ENCODE data around the gene CFAP97.
"Not testable (repeated sequence)": the region's sequence is repeated elsewhere in the genome, so short reads cannot be mapped to it uniquely, and the experiment has no call there.

CFAP97 gene

DNA sequence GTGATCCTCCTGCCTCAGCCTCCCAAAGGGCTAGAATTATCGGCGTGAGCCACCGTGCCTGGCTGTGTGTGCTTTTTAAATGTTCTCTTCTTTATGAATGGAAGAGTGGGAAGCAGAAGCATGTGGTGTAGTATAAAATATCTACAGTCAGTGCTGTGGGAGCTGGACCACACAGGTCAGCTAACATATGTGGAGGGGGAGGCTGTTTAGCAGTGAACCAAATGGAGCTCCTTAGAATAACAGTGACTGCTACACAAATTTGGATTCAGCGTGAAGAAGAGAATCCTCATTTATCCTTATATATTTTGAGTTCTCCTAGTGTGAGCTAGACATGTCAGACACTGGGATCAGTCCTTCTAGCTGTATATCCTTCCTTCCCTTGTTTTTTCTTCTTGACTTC is 8.8 kb upstream of the CFAP97 start:
- DNase-seq (ENCODE audit: low spot score): no peak
- TF ChIP-seq, protein P1, sequence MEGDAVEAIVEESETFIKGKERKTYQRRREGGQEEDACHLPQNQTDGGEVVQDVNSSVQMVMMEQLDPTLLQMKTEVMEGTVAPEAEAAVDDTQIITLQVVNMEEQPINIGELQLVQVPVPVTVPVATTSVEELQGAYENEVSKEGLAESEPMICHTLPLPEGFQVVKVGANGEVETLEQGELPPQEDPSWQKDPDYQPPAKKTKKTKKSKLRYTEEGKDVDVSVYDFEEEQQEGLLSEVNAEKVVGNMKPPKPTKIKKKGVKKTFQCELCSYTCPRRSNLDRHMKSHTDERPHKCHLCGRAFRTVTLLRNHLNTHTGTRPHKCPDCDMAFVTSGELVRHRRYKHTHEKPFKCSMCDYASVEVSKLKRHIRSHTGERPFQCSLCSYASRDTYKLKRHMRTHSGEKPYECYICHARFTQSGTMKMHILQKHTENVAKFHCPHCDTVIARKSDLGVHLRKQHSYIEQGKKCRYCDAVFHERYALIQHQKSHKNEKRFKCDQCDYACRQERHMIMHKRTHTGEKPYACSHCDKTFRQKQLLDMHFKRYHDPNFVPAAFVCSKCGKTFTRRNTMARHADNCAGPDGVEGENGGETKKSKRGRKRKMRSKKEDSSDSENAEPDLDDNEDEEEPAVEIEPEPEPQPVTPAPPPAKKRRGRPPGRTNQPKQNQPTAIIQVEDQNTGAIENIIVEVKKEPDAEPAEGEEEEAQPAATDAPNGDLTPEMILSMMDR (IDR thresholded peaks at IDR 0.05; ENCODE audit: extremely low read depth, missing control alignments): no peak

DNA sequence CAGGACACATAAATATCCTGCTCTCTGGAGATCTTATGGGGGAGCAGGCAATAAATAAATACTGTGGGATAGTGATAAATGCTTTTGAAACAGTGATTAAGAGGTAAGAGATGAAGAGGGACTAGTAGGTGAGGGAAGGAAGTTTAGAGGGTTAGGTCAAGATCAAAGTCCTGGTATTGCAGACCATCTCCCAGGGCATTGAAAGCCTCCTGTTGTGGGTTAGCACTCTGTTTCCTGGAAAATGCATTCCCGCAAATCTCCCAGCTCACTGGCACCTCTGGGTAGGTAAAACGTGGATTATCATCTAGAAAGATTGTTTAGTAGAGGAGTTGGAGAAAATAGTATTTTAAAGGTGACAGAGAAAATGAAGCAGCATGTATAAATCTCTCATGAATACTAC is 7.8 kb upstream of the CFAP97 start:
- no peak for DNase-seq (ENCODE audit: low spot score)
- TF ChIP-seq, protein P1 (IDR thresholded peaks at IDR 0.05; ENCODE audit: extremely low read depth, missing control alignments): no peak

DNA sequence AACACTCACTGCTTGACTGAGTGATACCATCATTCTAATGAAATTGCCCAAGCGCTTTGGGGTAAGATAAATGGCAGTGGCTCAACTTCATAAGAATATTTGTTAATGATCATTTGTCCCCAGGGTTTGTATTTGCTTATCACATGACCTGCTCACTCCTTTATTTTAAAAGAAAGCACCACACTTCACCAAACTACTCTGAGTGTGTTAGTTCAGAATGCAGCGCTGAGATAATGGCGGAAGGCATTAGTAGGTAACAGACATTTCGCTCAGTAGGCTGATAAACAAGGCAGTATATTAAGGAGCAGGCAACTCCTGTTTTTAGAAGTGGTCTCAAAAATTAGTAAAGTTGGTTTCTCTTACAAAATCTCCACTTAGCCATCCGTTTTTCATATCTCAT is 7.2 kb upstream of the CFAP97 start:
- no peak for DNase-seq (ENCODE audit: low spot score)
- TF ChIP-seq, protein P1 (IDR thresholded peaks at IDR 0.05; ENCODE audit: extremely low read depth, missing control alignments): no peak

DNA sequence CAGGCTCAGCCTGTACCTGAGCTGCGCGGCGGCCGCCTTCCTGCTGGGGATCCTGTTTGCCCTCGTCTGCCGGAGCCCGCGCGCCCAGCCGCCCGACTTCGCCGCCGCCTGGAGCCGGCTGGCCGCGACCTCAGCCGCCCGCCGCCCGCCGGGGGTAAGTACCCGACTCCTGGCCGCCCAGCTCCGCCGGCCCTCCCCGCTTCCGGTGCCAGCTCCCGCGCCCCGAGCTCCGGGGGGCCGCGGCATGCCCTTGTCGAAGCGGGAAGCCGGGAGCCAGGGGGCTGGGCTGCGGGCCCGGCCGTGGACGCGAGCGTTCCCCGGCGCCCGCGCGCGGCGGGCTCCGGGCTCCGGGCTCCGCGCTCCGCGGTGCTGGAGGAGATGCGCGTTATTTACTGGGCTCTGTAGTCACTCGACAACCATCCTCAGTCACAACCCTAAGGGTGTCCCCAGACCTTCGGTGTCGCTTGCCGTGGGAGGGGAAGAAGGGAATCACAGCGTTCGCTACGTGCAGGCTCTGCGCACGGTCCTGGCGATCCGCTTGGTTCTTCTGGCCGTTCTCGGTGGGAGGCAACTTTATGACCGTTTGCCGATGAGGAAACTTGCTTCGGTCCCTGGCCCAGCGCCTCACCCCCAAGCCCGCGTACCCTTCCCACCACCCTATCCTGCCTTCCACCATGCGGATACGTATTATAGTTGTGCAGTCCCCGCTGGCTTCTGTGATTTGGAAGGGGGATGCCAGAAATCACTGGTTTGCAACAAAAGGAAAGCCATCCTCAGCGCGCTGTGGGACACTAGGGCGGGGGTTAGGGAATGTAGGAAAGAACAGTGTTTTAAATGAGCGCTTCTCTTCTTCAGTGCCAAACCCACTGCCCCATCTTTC is 6.5 kb upstream of the CFAP97 start:
- TF ChIP-seq, protein P1 (IDR thresholded peaks at IDR 0.05; ENCODE audit: extremely low read depth, missing control alignments): no peak
- DNase-seq (ENCODE audit: low spot score): peak; percentile 38

DNA sequence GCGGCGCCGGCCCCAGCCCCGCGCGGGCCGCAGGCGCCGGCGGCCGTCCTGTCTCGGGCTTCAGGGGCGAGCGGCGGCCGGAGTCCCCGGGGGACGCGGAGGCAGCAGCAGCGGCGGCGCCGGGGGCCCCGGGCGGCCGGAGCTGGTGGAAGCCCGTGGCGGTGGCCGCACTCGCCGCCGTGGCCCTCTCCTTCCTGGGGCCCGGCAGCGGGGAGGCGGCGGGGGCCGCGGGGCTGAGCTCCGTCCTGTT is 6.0 kb upstream of the CFAP97 start:
- not testable (repeated sequence) for DNase-seq (ENCODE audit: low spot score)

DNA sequence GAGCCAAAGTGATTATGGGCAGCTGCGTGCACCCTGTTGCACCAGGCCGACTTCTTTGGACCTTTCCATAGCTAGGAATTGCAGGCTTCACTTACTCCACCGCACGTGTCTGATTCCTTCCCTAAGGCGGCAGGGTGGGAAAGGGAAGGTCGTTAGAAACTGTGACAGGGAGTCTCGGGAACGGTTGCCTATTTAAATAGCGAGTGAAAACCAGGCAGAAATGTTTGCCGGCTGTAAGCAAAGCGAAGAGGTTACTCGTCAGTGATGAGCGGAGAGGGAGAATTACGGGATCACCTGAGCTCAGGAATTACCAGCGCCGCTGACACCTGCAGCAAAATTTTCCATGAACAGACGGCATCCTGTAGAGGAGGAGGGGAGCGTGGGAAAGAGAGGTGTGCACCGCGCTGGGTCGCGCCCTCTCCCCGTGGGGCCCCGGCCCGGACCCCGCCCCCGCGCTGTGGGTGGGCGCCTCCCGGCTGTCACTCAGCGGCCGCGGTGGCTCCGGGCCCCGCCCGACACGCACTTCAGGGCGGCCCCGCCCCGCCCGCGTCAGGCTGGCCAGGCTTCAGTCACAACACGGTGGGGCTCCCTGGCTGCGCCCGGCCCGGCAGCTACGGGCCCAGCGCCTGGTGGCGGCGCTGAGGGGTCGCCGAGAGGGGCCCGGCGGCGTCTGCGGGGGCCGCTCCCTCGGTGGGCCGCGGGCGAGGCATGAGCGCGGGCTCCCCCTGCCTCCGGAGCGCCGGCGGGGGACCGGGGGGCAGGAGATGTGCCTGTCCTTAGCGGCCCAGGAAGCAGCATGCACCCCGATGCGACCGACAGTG is 5.4 kb upstream of the CFAP97 start, which contains the start of gene SNX25:
TSS of gene SNX25 (plus strand) at position 568 of the 821 bp plus-strand sequence. CDS start at position 797, 229 bp downstream.
- TF ChIP-seq, protein P1 (IDR thresholded peaks at IDR 0.05; ENCODE audit: extremely low read depth, missing control alignments): peak; percentile 15
- DNase-seq (ENCODE audit: low spot score): peak; percentile 95

DNA sequence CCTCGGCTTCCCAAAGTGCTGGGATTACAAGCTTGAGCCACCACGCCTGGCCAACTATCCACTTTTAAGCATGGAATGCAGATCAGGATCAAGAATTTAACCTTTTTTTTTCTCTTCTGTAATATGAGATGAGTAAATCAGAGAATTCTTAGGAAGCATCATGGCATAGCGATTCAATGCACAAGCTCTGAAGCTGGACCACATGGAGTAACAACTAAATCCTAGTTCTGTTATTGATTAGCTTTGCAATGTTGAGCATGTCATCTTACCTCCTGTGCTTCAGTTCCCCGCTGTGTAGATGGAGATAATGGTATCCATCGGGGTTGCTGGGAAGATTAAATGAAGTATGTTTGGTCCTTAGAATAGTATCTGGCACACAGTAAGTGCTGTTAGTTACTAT is 3.7 kb upstream of the CFAP97 start:
- TF ChIP-seq, protein P1 (IDR thresholded peaks at IDR 0.05; ENCODE audit: extremely low read depth, missing control alignments): no peak
- no peak for DNase-seq (ENCODE audit: low spot score)

Data from GM20000 (cell line).